HepG2 (cell line): ENCODE measurements around the gene MAPK9.

Experiments
- E2F1 ChIP-seq: sonication (generic); formaldehyde crosslinking; IDR thresholded peaks from 2 replicates; pipeline ENCODE4 v1.5.0; 2020; ENCODE audit warnings: missing genetic modification reagents
- MXD1 ChIP-seq: sonication (generic); formaldehyde crosslinking; IDR thresholded peaks from 2 replicates; pipeline ENCODE4 v1.4.0; 2020; ENCODE audit warnings: mild to moderate bottlenecking, missing genetic modification reagents
- POLR2A ChIP-seq, 2 experiments: IDR thresholded peaks; 2 replicates each; pipeline ENCODE4 v1.6.1; 2011; ENCODE audit warnings: low read depth in 2 of 2, low read length in 2 of 2, mild to moderate bottlenecking in 1 of 2, moderate library complexity in 1 of 2; ENCODE audit not compliant: insufficient read depth in 1 of 2
- RAD21 ChIP-seq: fragments of 450-650 bp; formaldehyde crosslinking; IDR thresholded peaks from 2 replicates; pipeline ENCODE4 v1.5.0; 2020; ENCODE audit warnings: mild to moderate bottlenecking

- no peak for TF ChIP-seq RAD21 (CRISPR knock-in tag)
- no peak for TF ChIP-seq MXD1
- no peak for TF ChIP-seq E2F1 (CRISPR knock-in tag)
- no peak for TF ChIP-seq POLR2A (IDR thresholded peaks at IDR 0.05; ENCODE audit: insufficient read depth in 1 of 2, low read depth in 2 of 2, low read length in 2 of 2)
Observed at GRCh38 chr5:180294411-180294810, 2.5 kb upstream of the MAPK9 start.
